Mesodermal cell (in vitro differentiated cells): ENCODE measurements around the gene HDAC4.

Experiments used
- H3K27ac ChIP-seq: 2 replicates; pipeline ENCODE4 v1.7.0; 2013; ENCODE audit warnings: mild to moderate bottlenecking, low read depth, low read length, moderate library complexity; ENCODE audit not compliant: severe bottlenecking
- H3K36me3 ChIP-seq: 2 replicates; pipeline ENCODE4 v1.7.1; 2013; ENCODE audit warnings: mild to moderate bottlenecking, low read length, moderate library complexity; ENCODE audit not compliant: control insufficient read depth, insufficient read depth
- H3K4me1 ChIP-seq: one replicate; pipeline ENCODE4 v1.7.1; 2013; ENCODE audit warnings: mild to moderate bottlenecking, low read length; ENCODE audit not compliant: insufficient read depth, control insufficient read depth, poor library complexity, severe bottlenecking
- H3K4me3 ChIP-seq: 2 replicates; pipeline ENCODE4 v1.7.0; 2013; ENCODE audit warnings: low read length, control low read depth, mild to moderate bottlenecking; ENCODE audit not compliant: insufficient read depth, poor library complexity, severe bottlenecking; ENCODE audit errors: extremely low read depth
- H3K9me3 ChIP-seq: 2 replicates; pipeline ENCODE4 v1.7.1; 2013; ENCODE audit warnings: mild to moderate bottlenecking, low read length, moderate library complexity; ENCODE audit not compliant: control insufficient read depth
- WGBS, 2 experiments: methylation state at CpG; one replicate each; pipeline ENCODE4 v1.1.5; 2013; ENCODE audit warnings: missing lambda C conversion rate in 2 of 2; ENCODE audit not compliant: insufficient coverage in 2 of 2; 5-methylcytosine and 5-hydroxymethylcytosine counted together

Gene HDAC4

DNA sequence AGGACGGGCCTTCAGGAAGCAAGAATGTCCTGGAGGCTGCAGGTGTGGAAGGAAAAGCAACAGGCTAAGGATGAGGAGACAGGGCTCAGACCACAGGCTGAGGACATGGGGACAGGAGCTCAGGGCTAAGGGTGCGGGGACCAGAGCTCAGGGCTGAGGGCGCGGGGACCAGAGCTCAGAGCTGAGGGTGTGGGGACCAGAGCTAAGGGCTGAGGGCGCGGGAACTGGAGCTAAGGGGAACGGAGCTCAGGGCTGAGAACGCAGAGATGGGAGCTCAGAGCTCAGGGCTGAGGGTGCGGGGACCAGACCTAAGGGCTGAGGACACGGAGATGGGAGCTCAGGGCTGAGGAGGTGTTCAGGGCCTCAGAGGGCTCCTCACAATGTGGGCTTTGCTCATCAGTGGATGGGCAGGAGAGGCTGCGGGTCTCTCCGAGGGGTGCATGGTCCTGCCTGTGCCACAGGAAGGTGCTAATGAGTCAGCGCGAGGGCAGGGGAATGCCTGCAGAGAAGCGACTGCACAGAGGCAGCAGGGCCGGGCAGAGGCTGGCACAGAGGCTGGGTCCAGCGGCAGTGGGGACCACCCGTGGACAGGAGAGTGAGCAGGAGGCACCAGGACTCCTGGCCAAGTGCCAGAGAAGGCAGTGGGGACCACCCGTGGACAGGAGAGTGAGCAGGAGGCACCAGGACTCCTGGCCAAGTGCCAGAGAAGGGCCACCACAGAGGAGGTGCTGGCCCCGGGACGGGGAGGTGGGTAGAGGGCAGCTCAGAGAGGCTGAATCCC is 281.3 kb downstream of the HDAC4 start:
- H3K36me3 ChIP-seq, result peaks cover 5% of the 10 kb centered on the region
- WGBS, 2 experiments, result 93 to 96% methylated on average over 18 to 20 of the region's 21 CpGs
- no peak overlapping the region for H3K4me3 ChIP-seq
- peaks cover 3% of the 10 kb centered on the region for H3K4me1 ChIP-seq
- H3K27ac ChIP-seq, result no peak overlapping the region
- no peaks in the 10 kb centered on the region for H3K9me3 ChIP-seq

DNA sequence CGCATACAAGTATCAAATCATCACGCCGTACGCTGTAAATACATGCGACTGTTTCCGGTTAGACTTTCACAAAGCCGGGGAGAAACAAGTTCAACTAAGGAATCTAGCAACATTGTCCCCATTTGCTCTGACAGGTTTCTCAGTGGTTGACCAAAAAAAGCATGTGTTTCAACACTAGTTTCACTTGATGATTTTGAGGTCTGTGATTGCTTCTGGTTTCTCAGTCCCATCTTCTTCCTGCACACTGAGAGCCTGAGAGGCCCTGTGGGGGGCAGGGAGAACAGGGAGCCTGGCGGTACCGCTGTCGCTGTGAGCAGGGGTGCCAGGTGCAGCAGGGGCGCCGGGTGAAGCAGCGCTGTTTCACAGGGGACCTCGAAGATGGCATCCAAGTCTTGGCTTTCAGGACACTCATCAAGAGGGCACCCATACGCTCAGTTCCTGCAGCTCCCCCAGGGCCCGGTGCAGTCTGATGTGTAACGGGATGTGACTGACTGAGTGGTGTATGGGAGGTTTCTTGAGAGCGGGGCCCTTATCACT is 282.1 kb downstream of the HDAC4 start:
- no peaks in the 10 kb centered on the region for H3K36me3 ChIP-seq
- no peak overlapping the region for H3K4me3 ChIP-seq
- no peaks in the 10 kb centered on the region for H3K9me3 ChIP-seq
- H3K4me1 ChIP-seq, result peaks cover 9% of the 10 kb centered on the region
- no peak overlapping the region for H3K27ac ChIP-seq
- 94 to 97% methylated on average over 14 to 18 of the region's 18 CpGs for WGBS, 2 experiments

DNA sequence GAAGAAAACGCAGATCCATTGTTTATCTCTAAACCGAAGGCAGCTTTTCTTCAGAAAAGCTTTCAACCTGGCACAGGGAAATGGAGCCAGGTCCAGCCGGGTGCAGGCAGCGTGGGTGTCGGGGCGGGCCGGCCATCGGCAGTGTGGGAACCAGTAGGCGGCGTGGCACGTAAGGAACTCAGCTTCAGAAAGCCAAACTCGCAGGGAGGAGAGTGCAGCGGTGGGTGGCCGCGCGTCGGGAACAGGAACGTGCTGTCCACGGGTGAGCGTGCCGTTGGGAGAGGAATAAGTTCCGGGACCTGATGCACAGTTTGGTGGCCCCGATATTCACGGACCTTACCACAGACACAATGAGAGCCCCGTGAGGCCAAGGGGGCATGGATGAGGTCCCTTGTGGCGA is 282.6 kb downstream of the HDAC4 start:
- Histone ChIP-seq H3K4me1 (peaks cover 9% of the 10 kb centered on the region), H3K9me3 (no peaks in the 10 kb centered on the region), H3K4me3 (no peak overlapping the region), H3K36me3 (no peaks in the 10 kb centered on the region), H3K27ac (no peak overlapping the region)
- 94 to 96% methylated on average over 24 to 26 of the region's 26 CpGs for WGBS, 2 experiments

DNA sequence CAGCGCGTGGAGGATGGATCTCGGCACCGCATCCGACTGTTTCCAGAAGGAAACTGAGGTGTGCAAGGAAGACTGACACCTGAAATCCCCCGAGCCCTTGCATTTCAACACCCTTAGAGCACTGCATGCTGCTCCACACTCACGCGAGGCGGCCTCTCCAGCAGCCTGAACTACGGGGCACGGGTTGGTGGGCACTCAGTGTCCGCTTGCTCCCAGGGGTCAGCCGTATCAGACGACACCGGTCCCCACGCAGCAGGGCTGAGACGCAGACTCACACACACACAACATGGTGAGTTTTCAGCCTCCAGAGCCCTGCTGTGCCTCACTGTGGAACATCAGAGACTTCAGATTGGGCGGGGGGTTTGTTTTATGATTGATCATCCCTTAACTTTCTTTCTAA is 283.0 kb downstream of the HDAC4 start:
- no peak overlapping the region for H3K27ac ChIP-seq
- 95 to 98% methylated on average over 18 of the region's 18 CpGs for WGBS, 2 experiments
- H3K4me3 ChIP-seq, result no peak overlapping the region
- no peaks in the 10 kb centered on the region for H3K36me3 ChIP-seq
- no peaks in the 10 kb centered on the region for H3K9me3 ChIP-seq
- H3K4me1 ChIP-seq, result peaks cover 9% of the 10 kb centered on the region

DNA sequence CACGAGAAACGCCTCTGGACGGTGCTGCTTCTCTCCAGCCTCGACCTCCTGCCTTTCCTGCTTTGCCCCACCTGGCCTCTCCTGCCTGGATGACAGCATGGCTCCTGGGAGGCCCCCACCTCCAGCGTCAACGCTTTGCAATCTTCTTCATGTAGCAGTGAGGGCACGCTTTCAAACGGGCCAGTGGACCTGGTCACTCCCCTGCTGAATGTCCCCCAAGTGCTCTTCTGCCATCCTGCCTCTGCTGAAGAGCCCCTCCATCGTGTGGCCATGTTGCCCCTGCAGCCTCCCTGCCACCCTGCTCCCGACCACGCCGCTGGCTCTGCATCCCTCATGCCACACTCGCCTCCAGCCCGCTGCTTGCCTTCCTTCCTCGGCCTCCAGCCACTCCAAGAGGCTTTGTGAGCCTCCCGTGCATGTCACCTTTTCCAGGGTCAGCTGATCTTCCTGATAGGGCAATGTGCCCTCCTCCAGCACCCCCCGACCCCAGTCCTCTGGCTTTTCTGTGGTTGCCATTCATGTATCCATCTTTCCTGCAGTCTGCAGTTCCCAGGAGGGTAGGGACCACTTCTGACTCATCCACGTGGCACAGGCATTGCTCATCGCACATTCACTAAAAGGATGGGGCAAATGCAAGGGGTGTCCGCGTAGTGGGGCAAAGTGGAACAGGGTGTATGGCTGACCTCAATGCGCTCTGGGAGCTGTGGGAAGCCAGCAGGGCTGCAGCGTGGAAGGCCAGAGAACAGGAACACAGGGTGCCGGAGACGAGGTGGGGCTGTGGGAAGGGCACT is 284.2 kb downstream of the HDAC4 start:
- 93 to 97% methylated on average over 22 to 25 of the region's 25 CpGs for WGBS, 2 experiments
- Histone ChIP-seq H3K4me3 (no peak overlapping the region), H3K27ac (no peak overlapping the region), H3K36me3 (no peaks in the 10 kb centered on the region), H3K4me1 (peaks cover 9% of the 10 kb centered on the region), H3K9me3 (no peaks in the 10 kb centered on the region)

DNA sequence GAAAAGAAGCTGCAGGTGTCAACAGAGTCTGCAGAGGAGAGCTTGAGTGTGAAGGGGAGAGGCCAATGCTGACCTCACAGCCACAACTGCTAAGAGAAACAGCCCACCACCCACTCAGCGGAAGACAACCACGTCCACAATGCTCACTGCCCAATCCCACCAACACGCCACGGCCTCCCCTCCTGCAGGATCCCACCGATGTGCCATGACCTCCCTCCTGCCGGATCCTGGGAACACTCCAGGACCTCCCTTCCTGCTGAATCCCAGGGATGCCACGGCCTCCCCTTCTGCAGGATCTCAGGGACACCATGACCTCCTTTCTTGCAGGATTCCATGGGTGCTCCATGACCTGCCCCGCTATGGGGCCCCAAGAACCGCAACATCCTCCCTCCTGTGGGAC is 285.2 kb downstream of the HDAC4 start:
- WGBS, 2 experiments, result 88 to 97% methylated on average over 7 to 9 of the region's 9 CpGs
- peaks cover 9% of the 10 kb centered on the region for H3K4me1 ChIP-seq
- no peaks in the 10 kb centered on the region for H3K9me3 ChIP-seq
- no peak overlapping the region for H3K4me3 ChIP-seq
- no peaks in the 10 kb centered on the region for H3K36me3 ChIP-seq
- no peak overlapping the region for H3K27ac ChIP-seq

DNA sequence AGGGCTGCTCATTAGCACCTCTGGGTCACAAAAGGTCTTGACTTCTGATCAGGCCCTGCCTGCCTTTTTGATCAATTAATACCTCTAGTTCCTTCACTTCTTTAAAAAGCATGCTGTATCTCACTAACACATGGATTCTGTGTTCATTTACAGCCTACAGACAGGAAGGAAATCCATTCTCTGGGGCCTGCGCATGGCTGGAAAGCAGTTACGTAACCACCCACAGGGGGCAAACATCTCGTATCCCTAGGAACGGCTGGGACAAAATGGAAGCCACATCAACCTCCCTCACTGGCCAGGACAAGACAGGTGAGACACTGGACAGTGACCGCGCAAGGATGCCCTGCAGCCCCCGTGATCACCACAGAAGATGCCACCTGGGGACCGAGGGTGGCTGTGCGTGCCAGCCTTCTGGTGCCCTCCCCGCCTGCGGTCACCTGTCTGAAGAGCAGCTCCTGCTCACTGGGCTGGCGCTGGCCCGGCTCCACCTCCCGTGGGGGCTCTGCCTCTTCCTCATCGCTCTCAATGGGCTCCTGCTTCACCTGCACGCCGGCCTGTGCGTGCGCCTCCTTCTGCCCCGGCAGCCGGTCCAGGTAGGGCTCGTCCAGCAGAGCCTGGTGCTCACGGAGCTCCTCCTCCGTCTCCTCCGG is 286.1 kb downstream of the HDAC4 start:
- Histone ChIP-seq H3K27ac (peak overlapping the region; percentile 36), H3K36me3 (no peaks in the 10 kb centered on the region), H3K4me1 (peaks cover 9% of the 10 kb centered on the region), H3K9me3 (no peaks in the 10 kb centered on the region), H3K4me3 (no peak overlapping the region)
- 96% methylated on average over 24 to 25 of the region's 25 CpGs for WGBS, 2 experiments

DNA sequence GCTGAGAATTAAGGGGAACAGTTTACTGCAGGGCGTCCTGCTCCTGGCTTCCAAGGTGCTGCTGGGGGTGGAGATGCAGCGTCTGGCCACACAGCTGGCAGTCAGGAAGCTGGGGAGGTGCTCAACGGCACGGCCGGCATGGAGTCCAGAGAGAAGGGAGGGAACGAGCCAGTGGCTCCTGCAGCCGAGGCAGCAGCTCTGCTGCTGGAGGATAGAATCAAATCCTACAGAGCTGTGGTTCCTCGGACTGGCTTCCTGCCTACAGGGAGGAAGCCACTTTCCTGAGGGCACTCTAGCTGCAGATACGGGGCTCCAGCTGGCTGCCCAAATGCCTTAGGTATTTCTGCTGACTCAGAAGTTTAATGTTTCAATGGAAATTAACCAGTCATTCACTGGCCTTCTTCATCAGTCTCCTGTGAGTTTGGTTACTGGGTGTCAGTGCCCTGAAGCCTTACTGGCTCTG is 286.7 kb downstream of the HDAC4 start:
- Histone ChIP-seq H3K9me3 (no peaks in the 10 kb centered on the region), H3K4me3 (no peak overlapping the region), H3K27ac (peak overlapping the region; percentile 36), H3K36me3 (no peaks in the 10 kb centered on the region), H3K4me1 (peaks cover 9% of the 10 kb centered on the region)
- 64 to 66% methylated on average over 7 to 9 of the region's 9 CpGs for WGBS, 2 experiments

DNA sequence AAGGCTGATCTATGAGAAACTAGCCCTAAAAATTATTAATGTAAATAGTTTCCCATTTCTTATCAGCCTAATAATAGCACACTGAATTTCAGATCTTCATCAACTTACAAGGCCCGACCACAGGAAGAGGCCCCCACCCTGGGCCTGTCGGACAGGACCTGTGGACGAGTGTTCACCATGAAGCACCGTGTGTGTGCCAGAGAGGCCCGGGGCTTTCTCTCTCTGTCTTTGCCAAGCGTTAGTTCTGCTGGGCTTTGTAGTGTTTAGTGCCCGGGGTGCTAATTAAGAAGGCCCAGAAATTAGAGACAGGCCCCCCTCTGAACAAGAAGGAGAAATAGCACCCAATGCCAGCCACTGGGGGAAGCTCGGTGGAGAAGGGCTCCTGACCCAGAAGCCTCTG is 287.2 kb downstream of the HDAC4 start:
- Histone ChIP-seq H3K4me1 (peaks cover 9% of the 10 kb centered on the region), H3K4me3 (no peak overlapping the region), H3K36me3 (no peaks in the 10 kb centered on the region), H3K27ac (no peak overlapping the region), H3K9me3 (no peaks in the 10 kb centered on the region)
- WGBS, 2 experiments, result 94 to 96% methylated on average over 6 of the region's 8 CpGs

DNA sequence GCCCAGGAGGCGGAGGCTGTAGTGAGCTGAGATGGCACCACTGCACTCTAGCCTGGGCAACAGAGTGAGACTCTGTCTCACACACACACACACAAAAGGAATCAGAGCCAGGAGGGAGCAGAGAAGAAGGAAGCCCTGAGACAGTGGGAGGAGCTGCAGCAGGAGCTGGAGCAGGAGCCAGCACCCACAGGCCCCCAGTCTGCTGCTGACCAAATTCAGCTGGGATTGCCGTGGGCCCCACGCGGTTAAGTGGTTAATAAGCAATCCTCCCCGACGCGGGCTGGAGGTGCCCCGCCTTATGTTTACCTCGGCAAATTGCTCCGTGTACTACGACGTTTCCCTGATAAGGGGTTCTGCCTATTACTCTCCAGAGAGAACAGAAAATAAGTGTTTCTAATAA is 287.6 kb downstream of the HDAC4 start:
- H3K4me1 ChIP-seq, result peaks cover 9% of the 10 kb centered on the region
- H3K27ac ChIP-seq, result no peak overlapping the region
- no peak overlapping the region for H3K4me3 ChIP-seq
- H3K9me3 ChIP-seq, result no peaks in the 10 kb centered on the region
- no peaks in the 10 kb centered on the region for H3K36me3 ChIP-seq
- 87 to 89% methylated on average over 10 to 12 of the region's 12 CpGs for WGBS, 2 experiments
